ENCODE measurements around the gene ADAMTS6.

- TF ChIP-seq POLR2A (IDR thresholded peaks at IDR 0.05; ENCODE audit: low read depth, low read length), result no peak
- no peak for TF ChIP-seq POLR2AphosphoS5 (IDR thresholded peaks at IDR 0.05; ENCODE audit: low read depth, low read length)
- TF ChIP-seq TAF1 (IDR thresholded peaks at IDR 0.05; ENCODE audit: low read depth, low read length), result no peak
- no peak for TF ChIP-seq SPI1 (IDR thresholded peaks at IDR 0.05; ENCODE audit: low read depth, low read length)
- TF ChIP-seq PAX5 (IDR thresholded peaks at IDR 0.05; ENCODE audit: insufficient read depth, low read length, severe bottlenecking), result no peak
Measured at GRCh38 chr5:65185468-65185867, 296.3 kb downstream of the ADAMTS6 start.

All from GM12891 (cell line).